ENCODE data around the gene JMJD6.

GRCh38 chr17:76700617-76701470 is 25.6 kb downstream of the JMJD6 start:
- TF ChIP-seq ELF1 (IDR thresholded peaks at IDR 0.05; ENCODE audit: borderline replicate concordance, low read depth) (no peak), POLR2A (IDR thresholded peaks at IDR 0.05; ENCODE audit: borderline replicate concordance, extremely low read depth, insufficient read depth, insufficient read length) (no peak), CTCF (IDR thresholded peaks at IDR 0.05 in 2 of 3, conservative IDR thresholded peaks at IDR 0.05 in 1 of 3; ENCODE audit: borderline replicate concordance in 1 of 3, insufficient read depth in 1 of 3, low read depth in 2 of 3, low read length in 2 of 3) (no peak), EZH2 (IDR thresholded peaks at IDR 0.05) (no peak), EZH2phosphoT487 (IDR thresholded peaks at IDR 0.05; ENCODE audit: borderline replicate concordance) (no peak), ZNF274 (IDR thresholded peaks at IDR 0.05; ENCODE audit: low read depth, low read length) (no peak), SIN3A (IDR thresholded peaks at IDR 0.05; ENCODE audit: low read depth) (no peak), POLR2AphosphoS5 (IDR thresholded peaks at IDR 0.05; ENCODE audit: low read depth, low read length) (no peak), ZFX (IDR thresholded peaks at IDR 0.05) (no peak), RAD21 (IDR thresholded peaks at IDR 0.05; ENCODE audit: low read depth) (no peak), YY1 (IDR thresholded peaks at IDR 0.05; ENCODE audit: extremely low read depth, insufficient replicate concordance, low read depth, low read length) (no peak), REST (IDR thresholded peaks at IDR 0.05; ENCODE audit: low read depth) (no peak), MAX (IDR thresholded peaks at IDR 0.05) (no peak), JUND (IDR thresholded peaks at IDR 0.05) (no peak)
